ENCODE data around the gene BTBD1.

The BTBD1 gene

GRCh38 chr15:82993144-82993543 is 73.9 kb downstream of the BTBD1 start:
- DNase-seq (ENCODE audit: low read depth in 3 of 3), result no peak

- DNase-seq (ENCODE audit: low read depth in 3 of 3), result no peak
Observed at GRCh38 chr15:82992436-82992998, 74.5 kb downstream of the BTBD1 start.

- DNase-seq (ENCODE audit: low read depth in 3 of 3), result no peak
Observed at GRCh38 chr15:82986442-82986780, 80.6 kb downstream of the BTBD1 start.

GRCh38 chr15:82985688-82986441 is 81.2 kb downstream of the BTBD1 start, which contains the start of gene RAMAC:
RAMAC (plus strand) TSS chr15:82986210; CDS start chr15:82989019, 2,809 bp downstream.
- DNase-seq (ENCODE audit: low read depth in 3 of 3), result peak; percentile 81 to 89 (median 88)

- no peak for DNase-seq (ENCODE audit: low read depth in 3 of 3)
Observed at GRCh38 chr15:82980981-82981380, 86.1 kb downstream of the BTBD1 start.

- DNase-seq (ENCODE audit: low read depth in 3 of 3), result no peak
Observed at GRCh38 chr15:82979726-82980125, 87.3 kb downstream of the BTBD1 start.

GRCh38 chr15:82978438-82978837 is 88.6 kb downstream of the BTBD1 start:
- no peak for DNase-seq (ENCODE audit: low read depth in 3 of 3)

- no peak for DNase-seq (ENCODE audit: low read depth in 3 of 3)
Observed at GRCh38 chr15:82977076-82977475, 90.0 kb downstream of the BTBD1 start.

GRCh38 chr15:82972990-82973389 is 94.1 kb downstream of the BTBD1 start:
- no peak for DNase-seq (ENCODE audit: low read depth in 3 of 3)

- no peak for DNase-seq (ENCODE audit: low read depth in 3 of 3)
Observed at GRCh38 chr15:82971218-82971984, 95.7 kb downstream of the BTBD1 start.

- DNase-seq (ENCODE audit: low read depth in 3 of 3), result no peak
Observed at GRCh38 chr15:82970696-82971095, 96.4 kb downstream of the BTBD1 start.

GRCh38 chr15:82970078-82970686 is 96.9 kb downstream of the BTBD1 start:
- DNase-seq (ENCODE audit: low read depth in 3 of 3), result no peak

GRCh38 chr15:82969353-82969752 is 97.7 kb downstream of the BTBD1 start:
- no peak for DNase-seq (ENCODE audit: low read depth in 3 of 3)

GRCh38 chr15:82968066-82968465 is 99.0 kb downstream of the BTBD1 start:
- no peak for DNase-seq (ENCODE audit: low read depth in 3 of 3)

GRCh38 chr15:82966671-82967071 is 100.4 kb downstream of the BTBD1 start:
- DNase-seq (ENCODE audit: low read depth in 3 of 3), result no peak

All from stimulated activated CD4-positive, alpha-beta T cell treated with anti-CD3 and anti-CD28 coated beads, TNF-alpha, amount 100 ng/mL, for 24 hours (primary cell).